GM18873 (cell line): ENCODE data around the gene LRP6.
"Not testable (repeated sequence)": the region's sequence is repeated elsewhere in the genome, so short reads cannot be mapped to it uniquely, and the experiment has no call there.

Experiments used
- ATAC-seq: cut with Tn5 transposase; IDR thresholded peaks from one replicate; pipeline ENCODE4 v1.9.1; 2021; ENCODE audit warnings: mild to moderate bottlenecking, moderate library complexity, moderate number of reproducible peaks; ENCODE audit not compliant: unreplicated experiment, low FRiP score

LRP6 gene

DNA sequence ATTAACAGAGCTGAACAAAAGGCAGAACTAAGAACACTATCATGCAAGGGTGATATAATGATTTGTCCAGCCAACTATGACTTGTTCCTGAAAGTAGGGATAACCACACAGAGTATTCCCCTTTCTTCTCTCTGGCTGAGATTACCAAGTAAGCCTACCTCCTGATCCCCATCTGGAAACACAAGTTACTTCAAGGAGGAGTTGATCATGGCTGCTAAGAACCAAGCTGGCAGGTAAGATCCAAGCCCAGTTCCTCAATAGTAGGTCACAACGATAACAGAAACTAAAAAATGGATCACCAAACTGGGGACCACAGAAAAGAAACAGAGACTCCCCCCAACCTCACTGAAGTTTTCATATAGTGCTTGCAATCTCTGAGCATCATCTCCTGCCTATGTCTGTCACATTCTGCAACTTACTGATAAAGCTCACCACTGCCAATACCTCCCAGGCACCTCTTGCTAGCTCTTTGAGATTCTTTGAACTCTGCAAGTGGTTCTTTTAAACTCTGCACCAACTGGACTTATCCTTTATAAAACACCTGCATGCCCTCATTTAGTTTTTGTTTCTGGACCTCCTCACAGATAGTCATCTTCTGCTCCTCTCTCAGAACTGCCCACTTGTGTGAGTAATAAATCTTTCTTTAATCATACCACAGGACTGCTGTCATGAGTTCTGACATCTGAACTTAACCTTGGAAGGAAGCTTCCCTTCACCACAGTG is 76.6 kb downstream of the LRP6 start:
- ATAC-seq = no peak

DNA sequence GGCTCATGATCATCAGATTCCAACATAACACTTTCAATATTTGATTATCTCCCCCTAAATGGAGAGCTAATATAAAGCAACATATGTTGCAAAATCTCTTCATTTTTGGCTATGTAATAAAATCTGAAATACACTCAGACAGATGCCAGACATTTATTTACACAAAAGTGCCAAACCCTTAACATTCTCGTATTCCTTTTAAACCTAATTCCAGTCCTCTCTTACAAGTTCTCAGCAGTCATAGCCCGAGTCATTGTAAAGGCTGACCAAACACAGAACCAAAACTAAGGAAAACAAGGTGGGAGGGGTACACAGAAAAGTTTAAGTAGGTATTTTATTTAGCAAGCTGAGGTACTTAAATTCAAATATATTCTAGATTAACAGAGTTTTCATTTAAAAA is 81.4 kb downstream of the LRP6 start:
- no peak for ATAC-seq

DNA sequence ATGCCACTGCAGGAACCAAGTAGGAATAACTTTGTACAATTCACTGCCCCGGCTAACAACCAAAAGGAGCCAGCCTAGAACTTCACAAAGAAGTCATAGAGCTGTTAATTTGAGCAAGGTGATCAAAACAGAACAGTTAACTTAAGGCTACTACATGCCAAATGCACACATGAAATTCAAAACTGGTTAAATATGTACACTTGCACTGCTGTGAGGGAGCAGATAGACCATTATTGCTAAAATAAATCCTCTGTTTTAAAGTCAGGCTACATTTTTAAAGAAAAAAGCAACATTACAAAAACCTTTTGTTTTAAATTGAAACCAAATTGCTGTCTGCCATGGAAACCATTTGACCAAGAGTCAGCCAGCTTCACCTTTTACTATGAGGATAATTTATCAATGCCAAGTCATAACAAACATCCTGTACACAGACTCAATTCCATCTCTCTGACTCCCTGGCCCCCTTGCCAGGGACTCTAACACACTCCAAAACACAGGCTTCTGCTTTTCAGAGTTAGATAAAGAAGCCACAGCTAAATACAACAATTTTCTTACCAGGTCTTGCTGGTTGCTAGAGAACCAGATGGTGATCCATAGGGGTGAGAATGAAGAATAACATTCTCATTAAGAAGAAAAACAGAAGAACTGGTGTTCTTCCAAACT is 84.0 kb downstream of the LRP6 start:
- ATAC-seq = no peak

DNA sequence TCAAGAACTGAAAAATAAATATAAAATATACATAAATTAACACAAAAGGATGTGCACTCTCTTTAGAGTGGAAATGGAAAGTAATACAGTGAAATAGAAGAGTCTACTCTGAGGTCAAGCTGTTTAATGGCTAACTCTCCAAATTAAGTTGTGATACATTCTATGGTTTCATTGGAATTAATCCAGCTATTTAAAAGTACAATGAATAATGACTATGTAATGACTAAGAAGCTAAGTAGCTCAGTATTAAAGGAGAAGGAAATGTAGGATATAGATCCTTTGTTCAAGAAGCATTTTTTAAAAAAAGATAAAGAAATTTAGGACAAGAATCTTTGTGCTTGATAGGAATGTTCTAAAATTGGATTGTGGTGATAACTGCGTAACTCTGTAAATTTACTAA is 85.3 kb downstream of the LRP6 start:
- ATAC-seq = no peak

DNA sequence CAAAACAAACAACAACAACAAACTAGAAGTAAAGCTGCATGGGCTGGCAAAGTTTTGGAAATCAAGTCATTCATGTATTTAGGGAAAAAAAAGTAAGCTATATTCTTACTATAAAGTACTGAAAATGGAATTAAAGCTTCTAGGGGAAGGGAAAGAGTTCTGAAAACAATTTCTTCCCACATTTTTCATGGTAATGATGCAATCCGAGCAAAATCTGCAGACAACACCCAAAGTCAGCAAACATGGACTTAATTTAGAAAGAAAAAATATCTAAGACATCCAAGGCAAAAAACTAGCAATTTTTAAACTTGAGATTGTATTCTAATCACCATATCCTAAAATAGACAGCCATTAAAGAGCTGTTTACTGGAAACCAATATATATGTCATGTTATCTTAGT is 86.3 kb downstream of the LRP6 start:
- no peak for ATAC-seq

DNA sequence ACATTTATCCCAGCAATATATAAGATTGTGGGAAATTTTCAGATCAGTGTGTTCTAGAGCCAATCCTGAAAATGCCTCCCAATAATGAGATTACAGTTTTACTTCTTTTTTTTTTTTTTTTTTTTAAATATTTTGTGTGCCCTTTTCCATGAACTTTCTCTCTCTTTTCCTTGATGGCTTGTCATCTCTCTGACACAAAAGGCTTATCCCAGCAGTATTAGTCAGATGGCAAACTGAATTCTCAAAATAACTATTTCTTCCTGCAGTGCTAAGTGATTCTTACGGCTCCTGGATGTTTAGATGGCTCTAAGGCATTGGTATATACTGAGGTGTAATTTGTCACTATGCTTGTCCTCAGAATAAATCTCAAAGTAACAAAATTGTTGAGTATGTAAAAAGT is 86.7 kb downstream of the LRP6 start:
- ATAC-seq = no peak

DNA sequence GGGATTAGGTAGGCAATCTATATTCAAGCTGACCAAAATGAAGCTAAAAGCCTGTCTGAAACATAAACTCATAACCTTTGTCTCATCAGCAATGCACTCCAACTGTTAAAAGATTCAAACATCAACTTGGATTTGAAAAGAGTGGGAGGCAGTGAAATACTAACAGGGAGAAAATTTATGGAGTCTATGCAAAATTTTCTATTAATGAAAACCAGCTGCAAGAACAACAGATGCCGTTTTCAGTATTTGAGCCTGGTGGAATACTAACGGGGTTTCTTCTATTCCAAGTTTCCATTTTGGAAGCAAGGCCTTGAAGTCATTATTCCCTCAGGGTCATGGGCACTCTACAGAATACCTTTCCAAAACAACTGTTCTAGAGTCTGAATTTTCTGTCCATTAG is 88.3 kb downstream of the LRP6 start:
- ATAC-seq = no peak

DNA sequence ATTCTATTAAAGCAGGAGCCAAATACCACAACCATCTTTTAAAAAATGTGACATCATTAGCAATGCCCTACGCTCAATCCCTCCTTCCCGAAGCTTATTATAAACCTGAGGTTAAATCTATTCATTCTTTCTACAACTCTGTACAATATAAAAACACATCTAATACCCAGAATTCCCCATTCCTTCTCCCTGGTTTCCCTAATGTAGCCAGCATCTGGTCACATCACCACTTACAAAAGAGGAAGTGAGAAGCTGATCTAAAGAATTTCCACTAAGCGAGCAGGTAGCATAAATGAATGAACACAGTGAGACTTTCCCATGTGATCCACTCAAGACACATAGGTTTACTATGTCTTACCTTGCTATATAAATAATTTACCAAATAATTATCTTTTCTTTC is 90.4 kb downstream of the LRP6 start:
- no peak for ATAC-seq

DNA sequence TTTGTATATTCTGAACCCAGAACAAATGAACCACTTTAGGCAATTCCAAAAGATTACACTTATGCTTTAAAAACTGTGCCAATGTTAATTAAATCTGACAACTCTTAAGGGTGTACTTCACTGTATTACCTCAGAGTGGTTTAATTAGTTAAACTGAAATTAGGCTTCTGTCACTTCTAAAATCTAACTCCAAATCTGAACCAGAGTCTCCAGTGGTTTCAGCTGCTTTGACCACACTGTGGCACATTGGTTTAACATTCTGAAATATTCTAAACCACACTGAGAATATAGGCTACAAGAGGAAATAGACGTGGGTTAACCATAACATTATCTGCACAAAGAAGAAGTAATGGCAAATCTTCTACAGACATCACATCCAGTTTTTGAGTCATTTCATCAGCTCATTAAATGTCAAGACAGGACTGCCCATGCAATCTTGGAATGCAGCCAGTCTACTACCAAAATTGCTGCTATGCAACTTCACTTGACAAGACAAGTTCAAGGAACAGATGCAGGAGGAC is 94.8 kb downstream of the LRP6 start:
- peak; percentile 88 for ATAC-seq

DNA sequence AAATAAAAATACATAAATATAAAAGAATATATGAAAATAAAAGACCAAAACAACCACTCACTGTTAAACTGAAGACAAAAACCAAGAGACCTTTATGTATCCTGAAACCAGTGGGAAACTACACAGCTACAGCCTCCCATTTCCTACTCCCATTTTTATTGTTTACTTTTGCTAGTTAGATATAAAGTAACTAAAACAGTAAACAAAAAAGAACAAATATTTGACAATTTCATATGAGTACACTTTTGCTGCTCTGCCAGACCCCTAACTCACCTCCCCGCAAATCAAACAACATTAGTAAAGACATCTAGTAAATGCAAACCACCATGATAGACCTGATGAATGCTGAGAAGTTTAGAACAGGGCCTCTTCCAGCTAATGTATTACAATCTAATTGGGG is 99.0 kb downstream of the LRP6 start:
- ATAC-seq = no peak

DNA sequence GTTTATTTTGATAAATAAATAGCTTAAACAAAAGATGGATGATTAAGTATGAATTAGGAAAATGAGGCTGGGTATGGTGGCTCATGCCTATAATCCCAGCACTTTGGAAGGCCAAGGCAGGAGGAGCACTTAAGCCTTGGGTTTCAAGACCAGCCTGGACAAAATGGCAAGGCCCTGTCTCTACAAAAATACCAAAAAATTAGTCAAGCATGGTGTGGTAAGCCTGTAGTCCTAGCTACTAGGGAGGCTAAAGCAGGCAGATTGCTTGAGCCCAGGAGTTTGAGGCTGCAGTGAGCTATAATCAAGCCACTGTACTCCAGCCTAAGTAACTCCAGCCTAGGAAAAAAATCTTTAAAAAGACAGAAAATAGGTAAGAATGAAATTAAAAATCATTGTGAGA is 100.1 kb downstream of the LRP6 start:
- ATAC-seq = no peak

DNA sequence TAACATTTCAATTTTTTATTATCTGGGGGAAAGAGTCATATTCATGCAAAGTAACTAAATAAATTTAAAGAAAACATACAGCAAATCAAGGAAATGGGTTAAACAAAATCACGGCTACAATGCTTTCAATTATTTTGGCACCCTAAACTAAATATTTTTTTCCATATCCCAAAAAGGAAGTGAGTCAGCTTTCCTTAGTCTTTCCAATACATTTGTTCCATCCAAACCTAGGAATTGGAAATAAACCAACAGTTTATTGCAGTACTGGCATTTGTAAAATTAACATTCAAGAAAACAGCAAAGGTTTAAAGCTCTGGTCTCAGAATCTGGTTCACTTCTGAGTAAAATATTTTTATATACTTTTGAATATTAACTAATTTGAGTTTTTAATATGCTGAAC is 106.9 kb downstream of the LRP6 start:
- no peak for ATAC-seq

DNA sequence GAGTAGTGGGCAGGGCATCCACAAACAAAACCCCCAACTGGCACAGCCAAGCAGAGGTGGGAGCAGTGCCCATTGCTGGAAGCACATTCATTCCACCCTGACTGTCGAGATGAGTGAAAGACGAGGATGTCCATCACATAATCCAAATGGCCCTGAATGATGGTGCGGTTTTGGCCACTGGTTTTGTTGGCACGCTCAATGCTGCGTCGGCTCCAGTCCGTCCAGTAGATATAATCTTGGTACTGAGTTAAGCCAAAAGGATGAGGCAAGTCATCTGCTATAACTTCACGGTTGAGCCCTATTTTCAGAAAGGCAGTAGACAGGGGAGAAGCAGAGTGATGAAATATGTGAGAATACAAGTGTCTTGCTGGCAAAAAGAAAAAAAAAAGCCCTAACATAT is 108.0 kb downstream of the LRP6 start:
- no peak for ATAC-seq

DNA sequence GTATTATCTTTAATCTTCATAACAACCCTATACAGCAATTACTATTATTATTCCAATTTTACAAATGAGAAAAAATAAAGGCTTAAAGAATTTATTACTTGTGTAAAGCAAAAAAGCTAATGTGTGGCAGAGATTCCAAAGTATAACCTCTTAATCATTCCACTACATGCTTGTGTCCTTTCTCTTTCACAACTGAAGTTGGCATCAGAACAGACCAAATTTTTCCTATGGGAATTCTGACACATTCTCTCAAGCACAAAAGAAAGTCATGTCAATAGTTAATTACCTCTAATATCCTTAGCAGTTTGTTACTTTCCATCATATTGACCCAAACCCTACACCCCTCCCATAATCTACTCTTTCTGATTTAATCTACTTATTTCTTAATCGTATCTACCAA is 109.4 kb downstream of the LRP6 start:
- ATAC-seq = no peak

DNA sequence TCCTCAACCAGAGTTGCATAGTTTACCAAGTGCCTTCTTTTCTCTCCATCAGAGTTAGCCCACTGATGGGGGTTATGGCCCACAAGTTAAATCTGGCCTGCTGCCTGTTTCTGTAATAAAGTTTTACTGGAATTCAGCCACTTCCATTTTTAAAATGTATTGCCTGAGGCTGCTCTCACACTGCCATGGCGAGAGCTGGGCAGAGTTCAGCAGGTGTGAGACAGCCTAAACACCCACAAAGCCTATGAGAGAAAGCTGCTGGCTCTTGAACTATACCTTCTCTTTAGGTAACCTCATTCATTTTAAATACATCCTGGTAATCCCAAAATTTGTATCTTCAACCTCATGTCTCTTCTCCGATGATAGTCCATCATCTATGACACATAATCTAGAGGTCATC is 110.0 kb downstream of the LRP6 start:
- no peak for ATAC-seq

DNA sequence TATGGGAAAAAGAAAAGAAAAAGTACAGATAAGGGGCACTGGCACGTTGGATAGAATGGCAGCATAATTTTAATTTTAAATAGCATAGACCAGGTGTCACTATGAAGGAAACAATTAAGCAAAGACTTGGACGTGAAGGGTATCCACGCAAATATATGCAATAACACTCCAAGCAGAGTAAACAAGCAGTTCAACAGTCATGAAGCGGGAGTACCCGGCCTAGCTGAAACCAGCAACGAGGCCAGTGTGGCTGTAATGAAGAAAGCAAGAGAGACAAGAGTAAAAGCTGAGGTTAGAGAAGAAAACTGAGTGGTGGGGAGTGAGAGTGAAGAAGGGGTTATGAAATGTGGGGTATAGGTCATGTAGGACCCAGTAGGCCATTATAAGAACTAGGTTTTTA is 110.7 kb downstream of the LRP6 start:
- ATAC-seq = no peak

DNA sequence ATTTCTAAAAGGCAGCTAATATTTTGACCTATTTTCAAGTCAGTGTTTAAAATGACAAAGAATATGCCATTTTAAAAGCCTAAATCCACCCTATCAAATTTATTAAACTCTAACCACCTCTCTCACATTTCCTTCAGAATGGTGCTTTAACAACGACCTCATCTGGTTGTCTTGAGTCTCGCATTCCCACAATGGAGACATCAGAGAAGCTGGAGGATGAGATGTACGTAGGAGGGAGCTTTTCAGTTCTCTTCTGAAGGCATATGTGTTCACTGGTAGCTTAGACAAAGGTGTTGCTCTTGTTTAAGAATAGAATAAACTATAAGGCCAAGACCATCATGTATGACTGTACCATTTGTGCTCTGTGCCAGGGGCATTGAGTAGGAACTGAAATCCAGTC is 113.2 kb downstream of the LRP6 start:
- no peak for ATAC-seq

DNA sequence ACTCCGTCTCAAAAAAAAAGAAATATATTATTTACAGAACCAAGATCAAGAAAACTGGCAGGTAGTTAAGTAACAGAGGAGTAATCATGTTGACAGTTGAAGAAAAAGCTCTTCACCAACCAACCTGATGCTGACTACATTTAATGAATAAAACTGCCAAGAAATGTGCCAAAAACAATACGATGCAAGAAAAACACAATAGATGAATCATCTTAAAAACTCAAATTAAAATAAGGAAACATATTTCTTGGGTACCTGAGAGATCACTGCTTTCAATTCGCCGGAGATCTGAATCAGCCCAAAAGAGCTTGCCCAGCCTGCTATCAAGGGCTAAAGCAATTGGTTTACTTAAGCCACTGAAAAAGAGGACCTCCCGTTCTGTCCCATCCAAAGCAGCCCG is 119.7 kb downstream of the LRP6 start:
- ATAC-seq = no peak

DNA sequence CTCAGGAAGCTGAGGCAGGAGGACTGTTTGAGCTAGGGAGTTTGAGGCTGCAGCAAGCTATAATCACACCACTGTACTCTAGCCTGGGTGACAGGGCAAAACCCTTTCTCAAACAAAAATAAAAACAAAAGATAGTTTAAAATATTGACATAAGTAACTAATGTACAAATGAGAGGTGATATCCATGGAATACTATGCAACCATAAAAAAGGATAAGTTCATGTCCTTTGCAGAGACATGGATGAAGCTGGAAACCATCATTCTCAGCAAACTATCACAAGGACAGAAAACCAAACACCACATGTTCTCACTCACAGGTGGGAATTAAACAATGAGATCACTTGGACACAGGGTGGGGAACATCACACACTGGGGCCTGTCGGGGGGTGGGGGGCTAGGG is 122.3 kb downstream of the LRP6 start:
- not testable (repeated sequence) for ATAC-seq

DNA sequence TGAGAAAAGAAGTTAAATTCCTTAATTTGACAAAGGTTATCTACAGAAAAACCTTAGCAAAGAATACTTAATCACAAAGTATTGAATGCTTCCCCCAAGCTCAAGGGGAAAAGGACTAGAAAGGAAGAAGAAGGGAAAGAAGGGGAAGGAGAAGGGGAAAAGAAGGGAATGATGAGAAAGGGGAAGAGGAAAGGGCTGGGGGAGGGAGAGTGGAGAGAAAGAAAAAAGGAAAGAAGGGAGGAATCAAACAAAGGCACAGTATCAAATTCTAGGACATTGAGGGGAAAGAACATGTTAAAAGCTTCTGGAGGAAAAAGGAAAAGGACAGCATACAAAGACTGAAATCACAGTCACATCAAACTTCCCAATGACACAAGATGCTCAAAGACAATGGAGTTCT is 125.8 kb downstream of the LRP6 start:
- ATAC-seq = no peak

DNA sequence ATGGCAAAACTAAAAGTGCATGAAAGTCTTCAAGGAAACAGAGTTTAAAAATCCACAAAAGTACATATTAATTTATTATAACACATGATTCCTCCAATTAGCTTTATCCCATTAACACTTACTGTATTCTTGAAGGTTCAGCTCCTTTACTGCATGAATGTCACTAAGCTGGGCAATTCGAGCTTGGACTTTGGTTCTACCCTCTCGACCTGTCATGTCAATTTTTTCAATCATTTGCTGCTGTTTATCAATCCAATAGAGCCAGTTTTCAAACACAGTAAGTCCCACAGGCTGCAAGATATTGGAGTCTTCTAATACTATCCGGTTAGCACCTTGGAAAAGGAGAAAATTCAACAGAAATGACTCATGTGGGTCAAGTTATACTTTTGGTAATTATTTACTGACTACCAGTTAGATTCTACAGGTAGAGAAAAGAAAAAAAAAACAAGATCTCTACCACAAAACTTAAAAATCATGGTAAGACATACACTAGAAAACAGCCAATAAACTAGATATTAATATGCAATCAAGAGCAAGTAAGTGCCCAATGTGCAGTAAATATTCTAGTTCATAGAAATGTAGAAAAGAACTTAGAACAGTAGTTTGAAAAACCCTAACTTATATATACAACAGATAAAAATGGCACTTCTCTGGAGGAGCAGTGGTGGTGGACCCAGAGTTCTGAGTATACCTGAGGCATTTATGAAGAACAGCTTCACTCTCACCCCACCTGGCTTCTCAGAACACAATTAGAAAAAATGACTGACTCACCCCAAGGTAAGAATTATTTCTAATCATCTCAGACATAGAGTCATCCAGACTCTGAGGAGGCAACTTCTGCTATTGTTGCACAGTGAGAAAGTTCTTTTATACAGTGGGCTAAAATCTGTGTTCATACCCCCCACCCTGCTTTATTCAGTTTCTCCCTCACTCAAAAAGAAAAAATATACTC is 128.4 kb downstream of the LRP6 start:
- no peak for ATAC-seq
